Measurements from ENCODE around the gene DIDO1. TPM values are rescaled to one million over a fixed set of nuclear protein-coding genes. Genes with fewer than 3 reads are reported as not detected.
A peak's percentile ranks its signal among the peaks of the same experiment; 100 is the strongest.

The DIDO1 gene
- total and polyA plus RNA-seq, 2 of the 13 experiments (the other 11 are each of a cell fraction or from before 2014, with no cell fraction given) = 75.0 to 75.1 TPM

GRCh38 chr20:62924442-62925075 lies 1.7 kb downstream of the DIDO1 start (continued):
- TF ChIP-seq, protein P1, sequence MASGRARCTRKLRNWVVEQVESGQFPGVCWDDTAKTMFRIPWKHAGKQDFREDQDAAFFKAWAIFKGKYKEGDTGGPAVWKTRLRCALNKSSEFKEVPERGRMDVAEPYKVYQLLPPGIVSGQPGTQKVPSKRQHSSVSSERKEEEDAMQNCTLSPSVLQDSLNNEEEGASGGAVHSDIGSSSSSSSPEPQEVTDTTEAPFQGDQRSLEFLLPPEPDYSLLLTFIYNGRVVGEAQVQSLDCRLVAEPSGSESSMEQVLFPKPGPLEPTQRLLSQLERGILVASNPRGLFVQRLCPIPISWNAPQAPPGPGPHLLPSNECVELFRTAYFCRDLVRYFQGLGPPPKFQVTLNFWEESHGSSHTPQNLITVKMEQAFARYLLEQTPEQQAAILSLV (CRISPR knock-in tag; IDR thresholded peaks at IDR 0.05; ENCODE audit: borderline replicate concordance) = peak; percentile 49; the same call in 1 of the 2 replicates
- TF ChIP-seq GATAD1 (CRISPR knock-in tag; IDR thresholded peaks at IDR 0.05) (no peak), NCOA2 (CRISPR knock-in tag; IDR thresholded peaks at IDR 0.05) (no peak), PHF21A (CRISPR knock-in tag; IDR thresholded peaks at IDR 0.05) (peak; percentile 2; the same call in 1 of the 2 replicates), ZNF577 (CRISPR knock-in tag; IDR thresholded peaks at IDR 0.05; ENCODE audit: borderline replicate concordance, low read depth) (no peak), ZNF780A (CRISPR knock-in tag; IDR thresholded peaks at IDR 0.05) (no peak), JDP2 (CRISPR knock-in tag; IDR thresholded peaks at IDR 0.05; ENCODE audit: borderline replicate concordance) (no peak), ZNF20 (CRISPR knock-in tag; IDR thresholded peaks at IDR 0.05) (no peak), ZNF317 (CRISPR knock-in tag; IDR thresholded peaks at IDR 0.05) (peak; percentile 28; the same call in 1 of the 2 replicates), ZSCAN22 (CRISPR knock-in tag; IDR thresholded peaks at IDR 0.05) (no peak), ZBTB10 (CRISPR knock-in tag; IDR thresholded peaks at IDR 0.05; ENCODE audit: borderline replicate concordance) (no peak), ZFP36L2 (CRISPR knock-in tag; IDR thresholded peaks at IDR 0.05) (no peak), CBFB (CRISPR knock-in tag; IDR thresholded peaks at IDR 0.05) (no peak; the same call in 1 of the 2 replicates), NFYB (CRISPR knock-in tag; IDR thresholded peaks at IDR 0.05) (no peak), BCL3 (CRISPR knock-in tag; IDR thresholded peaks at IDR 0.05) (peak; percentile 80; the same call in 1 of the 2 replicates)
- TF ChIP-seq, protein P2, sequence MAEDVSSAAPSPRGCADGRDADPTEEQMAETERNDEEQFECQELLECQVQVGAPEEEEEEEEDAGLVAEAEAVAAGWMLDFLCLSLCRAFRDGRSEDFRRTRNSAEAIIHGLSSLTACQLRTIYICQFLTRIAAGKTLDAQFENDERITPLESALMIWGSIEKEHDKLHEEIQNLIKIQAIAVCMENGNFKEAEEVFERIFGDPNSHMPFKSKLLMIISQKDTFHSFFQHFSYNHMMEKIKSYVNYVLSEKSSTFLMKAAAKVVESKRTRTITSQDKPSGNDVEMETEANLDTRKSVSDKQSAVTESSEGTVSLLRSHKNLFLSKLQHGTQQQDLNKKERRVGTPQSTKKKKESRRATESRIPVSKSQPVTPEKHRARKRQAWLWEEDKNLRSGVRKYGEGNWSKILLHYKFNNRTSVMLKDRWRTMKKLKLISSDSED (CRISPR knock-in tag; IDR thresholded peaks at IDR 0.05) = no peak
- TF ChIP-seq, protein P3, sequence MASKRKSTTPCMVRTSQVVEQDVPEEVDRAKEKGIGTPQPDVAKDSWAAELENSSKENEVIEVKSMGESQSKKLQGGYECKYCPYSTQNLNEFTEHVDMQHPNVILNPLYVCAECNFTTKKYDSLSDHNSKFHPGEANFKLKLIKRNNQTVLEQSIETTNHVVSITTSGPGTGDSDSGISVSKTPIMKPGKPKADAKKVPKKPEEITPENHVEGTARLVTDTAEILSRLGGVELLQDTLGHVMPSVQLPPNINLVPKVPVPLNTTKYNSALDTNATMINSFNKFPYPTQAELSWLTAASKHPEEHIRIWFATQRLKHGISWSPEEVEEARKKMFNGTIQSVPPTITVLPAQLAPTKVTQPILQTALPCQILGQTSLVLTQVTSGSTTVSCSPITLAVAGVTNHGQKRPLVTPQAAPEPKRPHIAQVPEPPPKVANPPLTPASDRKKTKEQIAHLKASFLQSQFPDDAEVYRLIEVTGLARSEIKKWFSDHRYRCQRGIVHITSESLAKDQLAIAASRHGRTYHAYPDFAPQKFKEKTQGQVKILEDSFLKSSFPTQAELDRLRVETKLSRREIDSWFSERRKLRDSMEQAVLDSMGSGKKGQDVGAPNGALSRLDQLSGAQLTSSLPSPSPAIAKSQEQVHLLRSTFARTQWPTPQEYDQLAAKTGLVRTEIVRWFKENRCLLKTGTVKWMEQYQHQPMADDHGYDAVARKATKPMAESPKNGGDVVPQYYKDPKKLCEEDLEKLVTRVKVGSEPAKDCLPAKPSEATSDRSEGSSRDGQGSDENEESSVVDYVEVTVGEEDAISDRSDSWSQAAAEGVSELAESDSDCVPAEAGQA (IDR thresholded peaks at IDR 0.05; ENCODE audit: low read depth) = no peak
- TF ChIP-seq, protein P3 (CRISPR knock-in tag; IDR thresholded peaks at IDR 0.05; ENCODE audit: borderline replicate concordance) = no peak

All from HepG2 (cell line).